GM12872 (cell line): ENCODE measurements around the gene RBM15.

Experiments used
- CTCF ChIP-seq: IDR thresholded peaks from 3 replicates; pipeline ENCODE4 v1.5.1; 2011; ENCODE audit warnings: low read depth, mild to moderate bottlenecking, low read length, moderate library complexity; ENCODE audit not compliant: insufficient read depth

Gene RBM15

GRCh38 chr1:110338886-110339406, at the start of gene RBM15:
Gene RBM15, plus strand, starts transcription at chr1:110339377. Its CDS starts 29 bp downstream, at chr1:110339406.
- no peak for TF ChIP-seq CTCF

DNA sequence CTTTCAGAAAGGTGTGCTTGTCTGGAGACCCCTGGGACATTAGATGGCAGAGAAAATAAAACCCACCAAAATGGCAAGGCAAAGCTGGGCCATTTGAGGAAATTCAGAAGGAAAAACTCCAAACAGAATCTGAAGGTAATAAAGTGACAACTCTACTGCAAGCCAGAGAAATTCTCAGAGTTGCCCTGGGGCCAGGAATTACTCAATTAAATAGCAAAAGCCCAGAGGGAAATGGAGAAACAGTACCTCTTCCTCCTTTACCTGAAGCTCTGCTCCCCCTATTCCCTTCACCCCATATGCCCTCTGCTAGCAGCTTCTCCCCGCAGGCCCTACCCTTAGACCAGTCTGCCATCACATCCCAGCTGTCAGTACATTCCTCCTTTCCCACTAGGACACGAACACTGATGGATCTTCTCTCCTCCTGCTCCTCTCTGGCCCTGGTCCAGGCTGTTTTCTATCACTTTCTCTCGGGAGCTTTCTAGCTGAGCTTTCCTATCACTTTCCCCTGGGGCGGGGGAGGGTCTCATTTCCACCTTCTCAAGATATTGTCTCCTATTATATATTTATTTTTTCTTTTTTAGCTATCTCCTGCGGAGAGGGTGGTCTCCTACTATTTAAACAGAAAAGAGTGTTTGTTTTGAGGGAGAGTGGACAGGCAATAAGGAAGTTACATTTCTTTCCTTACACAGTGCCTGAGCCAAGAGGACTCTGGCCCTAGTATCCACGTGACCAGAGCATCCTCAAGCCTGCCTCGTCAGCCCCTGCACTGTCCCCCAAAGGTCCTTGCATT, 47.7 kb upstream of the RBM15 start:
- no peak for TF ChIP-seq CTCF

- TF ChIP-seq CTCF = no peak
These were observed 47.0 kb upstream of the RBM15 start for GRCh38 chr1:110292031-110292741.

- no peak for TF ChIP-seq CTCF
These were observed 45.5 kb upstream of the RBM15 start for GRCh38 chr1:110293601-110294104.

DNA sequence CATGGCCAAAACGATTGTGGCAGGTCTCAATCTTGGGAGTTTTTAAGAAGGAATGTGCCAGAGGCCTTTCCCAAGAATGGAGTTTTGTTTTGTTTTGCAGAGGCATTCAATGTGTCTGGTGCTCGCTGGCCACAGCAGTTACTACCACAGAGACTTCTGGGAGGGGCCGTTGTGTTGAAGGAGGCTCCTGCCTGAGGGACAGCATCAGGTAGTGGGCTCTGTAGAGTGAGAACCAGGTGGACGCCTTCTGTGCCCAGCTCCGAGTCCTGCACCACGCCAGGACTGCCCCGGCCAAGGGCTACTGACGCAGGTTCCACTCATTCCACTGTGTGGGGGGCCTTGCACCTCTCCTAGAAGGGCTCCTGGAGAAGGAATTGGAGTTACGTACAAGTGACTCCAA, 44.9 kb upstream of the RBM15 start:
- no peak for TF ChIP-seq CTCF

DNA sequence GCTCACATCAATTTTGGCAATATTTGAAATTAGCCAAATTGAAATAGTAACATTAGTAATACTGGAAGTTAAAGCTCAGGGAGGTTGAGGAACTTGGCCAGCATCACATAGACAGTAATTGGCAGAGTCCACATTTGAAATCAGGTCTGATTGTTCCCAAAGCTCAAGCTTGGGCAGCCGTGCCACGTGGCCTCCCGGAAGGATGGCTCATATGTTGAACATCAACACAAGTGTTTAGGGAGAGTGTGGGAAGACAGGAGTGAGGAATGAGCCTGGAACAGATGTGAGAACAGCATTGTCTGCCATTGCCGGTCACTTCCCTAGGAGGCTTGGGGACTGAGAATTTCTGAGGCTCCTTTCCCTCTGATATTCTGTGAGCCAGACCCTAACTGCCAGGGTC, 40.2 kb upstream of the RBM15 start:
- no peak for TF ChIP-seq CTCF

GRCh38 chr1:110300412-110301085, 38.6 kb upstream of the RBM15 start:
- no peak for TF ChIP-seq CTCF
